ENCODE results near the gene LIF.

Gene LIF

GRCh38 chr22:30284666-30285065 is 38.1 kb upstream of the LIF start:
- DNase-seq, result no peak

GRCh38 chr22:30284172-30284571 is 37.6 kb upstream of the LIF start:
- DNase-seq, result no peak

DNA sequence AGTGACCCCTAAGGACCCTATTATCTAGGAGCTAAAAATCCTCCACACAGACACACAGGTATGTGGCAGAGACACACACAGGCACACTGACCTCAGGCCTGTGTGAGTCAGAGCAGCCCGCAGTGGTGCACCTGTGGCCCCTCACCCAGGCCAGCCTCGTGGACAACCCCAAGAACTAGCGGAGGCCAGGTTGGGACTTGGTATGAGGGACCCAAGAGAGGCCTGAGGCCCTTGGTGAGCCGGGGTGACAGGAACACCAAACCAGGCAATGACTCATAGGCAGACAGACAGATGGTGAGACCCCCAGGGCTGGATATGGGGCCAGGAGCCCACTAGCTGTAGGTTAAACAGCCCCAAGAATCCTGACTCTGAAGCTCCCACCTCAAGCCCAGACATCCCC is 36.8 kb upstream of the LIF start:
- no peak for DNase-seq

GRCh38 chr22:30282616-30283046 is 36.1 kb upstream of the LIF start:
- no peak for DNase-seq

- no peak for DNase-seq
Measured at GRCh38 chr22:30280505-30280904, 33.9 kb upstream of the LIF start.

DNA sequence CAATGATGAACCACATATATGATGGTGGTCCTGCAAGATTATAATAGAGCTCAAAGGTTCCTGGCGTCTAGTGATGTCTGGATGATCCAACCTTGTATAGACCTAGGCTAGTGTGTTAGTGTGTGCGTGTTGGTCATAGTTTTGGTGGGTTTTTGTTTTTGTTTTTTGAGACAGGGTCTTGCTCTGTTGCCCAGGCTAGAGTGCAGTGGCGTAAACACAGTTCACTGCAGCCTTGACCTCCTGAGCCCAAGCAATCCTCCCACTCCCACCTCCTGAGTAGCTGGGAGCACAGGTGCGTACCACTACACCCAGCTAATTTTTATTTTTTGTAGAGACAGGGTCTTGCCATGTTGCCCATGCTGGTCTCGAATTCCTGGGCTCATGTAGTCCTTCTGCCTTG is 33.4 kb upstream of the LIF start:
- no peak for DNase-seq

DNA sequence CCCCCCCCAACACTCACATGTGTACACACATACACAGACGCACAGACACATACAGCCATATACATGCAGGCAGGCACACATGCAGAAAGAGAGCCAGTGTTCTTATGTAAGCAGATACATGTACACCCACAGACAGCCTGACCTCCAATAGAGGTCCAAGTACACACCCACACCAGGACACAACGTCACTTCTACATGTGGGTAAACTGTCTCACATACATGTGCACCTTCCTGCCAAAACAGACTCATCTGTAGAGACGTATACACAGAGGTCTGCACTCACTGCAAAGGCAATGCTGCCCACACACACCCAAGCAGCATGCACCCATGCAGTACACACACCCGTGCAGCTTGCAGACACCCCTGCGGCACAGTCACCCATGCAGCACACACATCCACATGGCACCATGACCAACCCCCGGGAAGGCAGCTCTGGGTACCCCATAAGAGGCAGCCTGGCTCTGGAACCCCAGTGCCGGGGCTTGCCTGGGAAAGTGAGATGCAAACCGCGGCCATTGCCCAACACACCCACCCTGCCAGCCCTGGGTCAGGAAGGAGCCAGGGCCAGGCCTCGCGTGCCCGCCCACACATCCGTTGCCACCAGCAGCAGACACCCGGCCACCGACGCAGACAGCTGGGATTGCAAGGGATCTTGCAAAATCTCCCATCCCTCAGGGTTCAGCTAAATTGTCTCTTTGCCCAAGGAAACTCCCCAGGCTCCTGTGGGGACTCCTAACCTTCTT is 32.7 kb upstream of the LIF start:
- DNase-seq, result peak in 12 of 51 donors; percentile 9 to 40 (median 22)

GRCh38 chr22:30277547-30278344 is 31.2 kb upstream of the LIF start:
- DNase-seq, result peak in 14 of 51 donors; percentile 24 to 66 (median 40)

DNA sequence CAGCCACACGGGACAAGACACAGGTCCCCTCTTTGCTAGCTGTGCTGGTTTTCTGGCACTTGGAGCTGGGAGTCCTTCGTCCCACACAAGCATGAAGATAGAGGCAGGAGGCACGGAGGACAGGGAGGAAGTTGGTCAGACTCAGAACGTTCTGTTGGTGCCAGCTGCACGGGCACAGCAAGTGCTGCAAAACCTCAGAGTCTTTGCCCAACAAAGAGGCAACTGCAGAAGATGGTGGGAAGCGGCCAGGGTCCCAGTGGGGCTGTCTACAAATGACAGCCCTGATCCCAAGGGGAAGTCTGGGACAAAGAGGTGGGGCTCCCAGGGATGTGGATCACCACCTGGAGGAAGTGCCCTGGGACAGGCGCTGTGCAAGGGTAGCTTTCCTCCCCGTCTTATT is 29.5 kb upstream of the LIF start:
- DNase-seq, result no peak

- no peak for DNase-seq
Measured at GRCh38 chr22:30275625-30276024, 29.1 kb upstream of the LIF start.

- DNase-seq, result no peak
Measured at GRCh38 chr22:30274437-30274812, 27.9 kb upstream of the LIF start.

- DNase-seq, result peak in 6 of 51 donors; percentile 12 to 40 (median 18)
Measured at GRCh38 chr22:30273711-30274436, 27.3 kb upstream of the LIF start.

DNA sequence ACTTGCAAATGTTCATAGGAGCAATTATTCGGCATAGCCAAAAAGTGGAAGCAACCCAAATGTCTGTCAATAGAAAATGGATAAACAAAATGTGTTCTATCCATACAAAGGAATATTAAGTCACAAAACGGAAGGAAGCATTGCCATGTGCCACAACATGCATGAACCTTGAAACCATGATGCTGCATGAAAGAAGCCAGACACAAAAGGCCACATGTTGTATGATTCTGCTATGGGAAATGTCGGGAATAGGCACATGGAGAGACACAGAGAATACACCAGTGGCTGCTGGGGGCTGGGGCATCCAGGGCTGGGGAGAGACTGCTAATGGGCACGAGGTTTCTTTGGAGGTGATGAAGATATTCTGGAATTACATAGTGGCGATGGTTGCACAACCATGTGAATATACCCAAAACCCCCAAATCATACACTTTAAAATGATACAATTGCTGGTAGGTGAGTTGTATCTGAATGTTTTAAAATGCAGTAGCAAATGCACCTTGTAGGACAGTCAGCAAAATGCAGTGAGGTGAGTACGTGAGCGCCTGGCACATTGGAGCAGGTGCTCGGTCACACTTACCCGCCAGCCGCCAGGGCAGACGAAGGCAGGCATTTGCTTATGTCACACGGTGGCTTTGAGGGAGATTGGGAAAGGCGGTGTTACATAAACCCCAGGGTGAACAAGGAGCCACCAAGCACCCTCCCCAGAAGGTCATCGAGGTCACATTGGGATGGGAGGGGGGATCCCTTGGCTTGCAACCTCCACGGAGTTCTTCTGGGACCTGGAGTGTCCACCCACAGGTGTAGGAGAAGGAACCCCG is 26.4 kb upstream of the LIF start:
- DNase-seq, result no peak

- peak in 38 of 51 donors; percentile 9 to 71 (median 39) for DNase-seq
Measured at GRCh38 chr22:30270832-30271231, 24.3 kb upstream of the LIF start.

GRCh38 chr22:30268331-30268730 is 21.8 kb upstream of the LIF start:
- DNase-seq, result no peak

GRCh38 chr22:30267382-30268302 is 21.1 kb upstream of the LIF start:
- peak in 2 of 51 donors; percentile 12 to 13 for DNase-seq

- peak in 13 of 51 donors; percentile 9 to 49 (median 23) for DNase-seq
Measured at GRCh38 chr22:30266445-30267381, 20.2 kb upstream of the LIF start, which contains the start of gene OSM. OSM (minus strand) TSS chr22:30266851; CDS start chr22:30266799, 52 bp downstream.

- peak in 16 of 51 donors; percentile 8 to 41 (median 16) for DNase-seq
Measured at GRCh38 chr22:30265823-30266444, 19.4 kb upstream of the LIF start.
